ENCODE results near the gene FHIT.

Gene FHIT

DNA sequence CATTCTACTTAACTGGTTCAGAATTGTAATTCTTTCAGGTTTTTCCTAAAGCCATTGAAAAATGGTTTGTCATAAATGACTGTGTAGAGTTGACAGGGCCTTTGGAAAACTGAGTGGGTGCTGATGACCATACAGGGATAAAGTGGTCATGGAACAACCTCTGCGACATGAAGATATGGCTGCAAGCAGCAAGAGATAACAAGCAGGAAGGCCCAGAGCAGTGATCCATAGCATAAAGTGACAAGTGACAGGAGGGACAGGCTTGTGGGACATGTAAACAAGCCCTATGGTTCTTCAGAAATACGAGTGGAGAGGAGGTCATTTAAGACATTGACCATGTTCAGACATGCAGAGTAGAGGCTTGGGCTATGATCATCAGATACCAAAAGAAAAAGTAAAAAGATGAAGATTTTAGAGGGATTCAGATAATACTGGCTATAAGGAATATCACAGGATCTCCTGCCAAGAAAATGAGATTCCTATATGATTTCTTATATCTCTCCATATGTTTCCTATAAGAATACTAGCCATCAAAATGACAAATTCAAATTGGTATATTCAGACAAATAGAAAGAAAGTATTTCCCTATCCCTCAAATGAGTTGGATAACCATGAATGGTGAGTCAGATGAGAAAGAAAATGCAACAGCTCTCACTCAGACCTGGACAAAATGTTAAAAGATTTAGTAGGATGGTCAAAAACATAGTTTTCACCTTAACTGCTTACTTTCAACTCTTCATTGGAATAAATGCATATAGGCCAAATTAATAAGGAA, 1373.8 kb downstream of the FHIT start:
- DNase-seq (ENCODE audit: extremely low read depth in 1 of 2, low read depth in 1 of 2): no peak

- no peak for DNase-seq (ENCODE audit: extremely low read depth in 1 of 2, low read depth in 1 of 2)
Measured at GRCh38 chr3:59876533-59877062, 1374.7 kb downstream of the FHIT start.

DNA sequence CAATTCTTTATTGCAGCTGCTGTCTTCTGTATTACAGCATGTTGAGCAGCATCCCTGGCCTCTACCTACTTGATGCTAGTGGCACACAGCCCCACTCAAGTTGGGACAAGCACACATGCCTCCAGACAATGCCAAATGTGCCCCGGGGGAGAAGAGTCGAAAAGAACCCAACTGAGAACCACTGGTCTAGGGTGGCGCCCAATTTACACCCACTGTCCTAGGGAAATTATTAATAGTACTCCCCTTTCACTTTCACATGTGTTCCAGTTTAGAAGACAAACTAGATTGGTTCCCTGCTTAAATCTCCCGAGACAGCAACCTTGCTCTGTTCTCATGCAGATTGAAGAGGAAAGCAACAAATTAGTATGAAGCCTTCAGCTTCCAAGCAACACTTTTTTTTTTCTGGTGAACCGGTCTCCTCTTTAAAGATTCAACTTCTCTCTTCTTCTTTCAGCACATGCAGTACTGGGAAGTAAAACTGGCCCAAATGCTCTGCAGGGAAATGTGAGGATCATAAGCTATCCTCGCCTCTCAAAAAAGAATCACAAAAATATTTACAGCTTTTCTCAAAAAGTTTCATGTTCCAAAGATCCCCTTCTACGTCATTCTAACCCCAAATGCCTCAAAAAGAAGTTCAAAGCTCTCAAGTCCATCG, 1377.5 kb downstream of the FHIT start:
- no peak for DNase-seq (ENCODE audit: extremely low read depth in 1 of 2, low read depth in 1 of 2)

- DNase-seq (ENCODE audit: extremely low read depth in 1 of 2, low read depth in 1 of 2): no peak
Measured at GRCh38 chr3:59872128-59872527, 1379.1 kb downstream of the FHIT start.

DNA sequence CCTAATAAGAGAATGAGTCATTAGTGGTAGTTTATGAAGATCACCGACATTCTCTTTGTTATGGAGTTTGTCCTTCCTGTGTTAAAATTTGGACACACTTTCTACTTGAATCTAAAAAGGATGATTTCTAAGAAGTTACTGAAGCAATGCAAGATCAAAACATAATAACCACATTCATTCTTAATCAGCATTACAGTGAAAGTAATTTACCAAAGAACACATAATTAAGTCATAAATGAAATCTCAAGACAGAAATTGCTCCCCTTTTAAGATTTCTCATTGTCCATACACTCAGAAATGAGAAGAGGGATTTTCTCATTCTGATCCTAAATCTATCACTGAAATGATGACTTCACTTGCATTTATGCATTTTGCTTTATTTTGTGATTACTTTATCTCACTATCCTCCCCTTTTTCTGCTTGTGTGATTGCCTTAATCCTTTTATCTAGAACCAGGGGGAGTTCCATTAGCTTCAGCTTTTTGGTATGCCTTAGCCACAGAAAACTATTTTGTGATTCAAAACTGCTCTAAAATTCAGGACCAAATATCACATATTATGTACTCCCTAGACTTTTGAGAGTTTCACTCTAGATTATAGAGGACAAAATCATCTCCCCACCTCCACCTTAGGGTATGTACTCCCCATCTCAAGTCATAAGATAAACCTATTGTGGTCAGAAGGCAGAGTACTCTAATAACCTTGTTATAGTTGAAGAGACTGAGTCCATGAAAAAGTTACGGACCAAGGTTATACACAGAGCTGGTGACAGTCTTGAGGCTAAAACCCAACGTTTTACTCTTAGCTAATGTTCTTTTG, 1383.9 kb downstream of the FHIT start:
- no peak for DNase-seq (ENCODE audit: extremely low read depth in 1 of 2, low read depth in 1 of 2)

DNA sequence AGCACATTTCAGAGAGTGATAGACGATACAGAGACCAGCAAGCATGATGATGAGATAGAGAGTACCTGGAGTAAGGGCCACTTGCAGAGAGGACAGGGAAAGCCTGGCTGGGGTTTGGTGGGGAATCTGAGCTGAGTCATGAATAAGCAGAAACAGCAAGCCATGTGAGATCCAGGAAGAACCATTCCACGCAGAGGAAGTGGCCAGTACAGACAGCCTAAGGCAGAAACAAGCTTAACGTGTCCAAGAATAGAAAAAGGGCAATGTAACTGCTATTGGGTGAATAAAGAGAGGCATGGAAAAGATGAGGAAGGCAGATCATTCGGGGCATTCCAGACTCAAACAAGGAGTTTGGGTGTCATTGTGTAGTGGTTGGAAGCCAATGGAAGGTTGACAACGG, 1385.2 kb downstream of the FHIT start:
- no peak for DNase-seq (ENCODE audit: extremely low read depth in 1 of 2, low read depth in 1 of 2)

- no peak for DNase-seq (ENCODE audit: extremely low read depth in 1 of 2, low read depth in 1 of 2)
Measured at GRCh38 chr3:59865351-59865750, 1385.9 kb downstream of the FHIT start.

DNA sequence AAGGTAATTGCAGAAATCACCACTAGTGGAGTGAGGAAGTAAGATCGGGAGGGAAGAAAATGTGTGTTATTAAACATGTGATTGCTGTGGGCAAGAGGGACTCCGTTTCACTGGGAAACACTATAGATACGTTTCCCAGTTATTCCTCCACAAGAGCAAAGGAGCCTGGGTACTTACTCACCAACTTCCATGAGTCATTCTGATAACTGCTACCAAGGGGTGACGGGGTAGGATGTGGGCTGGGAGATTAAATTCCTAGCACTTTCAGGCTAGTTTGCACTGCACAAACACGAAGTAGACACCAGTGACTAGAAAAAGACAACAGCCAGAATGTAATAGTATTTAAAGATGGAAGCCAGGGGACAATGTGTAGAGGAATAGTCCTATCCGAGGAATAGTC, 1388.6 kb downstream of the FHIT start:
- DNase-seq (ENCODE audit: extremely low read depth in 1 of 2, low read depth in 1 of 2): no peak

GRCh38 chr3:59857589-59858346, 1393.5 kb downstream of the FHIT start:
- peak; percentile 37 to 51 for DNase-seq (ENCODE audit: extremely low read depth in 1 of 2, low read depth in 1 of 2)

DNA sequence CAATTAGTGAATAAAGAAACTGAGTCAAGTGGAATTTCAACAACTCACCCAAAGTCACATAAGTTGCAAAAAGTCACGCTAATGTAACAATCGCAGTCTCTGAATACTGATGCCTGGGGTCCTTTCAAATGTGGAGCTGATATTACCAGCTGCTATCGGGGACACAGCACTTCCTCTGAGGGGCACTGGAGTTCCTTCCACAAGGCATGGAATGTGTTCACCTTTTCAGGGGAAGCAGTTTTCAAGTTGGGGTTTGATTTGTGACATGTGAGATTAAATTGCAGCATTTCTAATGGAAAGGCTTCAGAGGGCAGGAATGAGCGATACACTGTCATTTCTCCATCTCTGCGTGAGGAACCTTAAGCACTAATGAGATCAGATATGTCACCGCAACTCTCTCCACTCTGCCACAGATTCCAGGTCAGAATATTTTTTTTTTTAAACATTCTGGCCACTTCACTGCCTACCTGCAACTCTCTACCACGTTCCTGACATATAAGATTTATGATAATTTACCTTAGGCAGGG, 1394.3 kb downstream of the FHIT start:
- no peak for DNase-seq (ENCODE audit: extremely low read depth in 1 of 2, low read depth in 1 of 2)

- no peak for DNase-seq (ENCODE audit: extremely low read depth in 1 of 2, low read depth in 1 of 2)
Measured at GRCh38 chr3:59854061-59854709, 1397.1 kb downstream of the FHIT start.

- DNase-seq (ENCODE audit: extremely low read depth in 1 of 2, low read depth in 1 of 2): no peak
Measured at GRCh38 chr3:59850417-59850816, 1400.8 kb downstream of the FHIT start.

- no peak for DNase-seq (ENCODE audit: extremely low read depth in 1 of 2, low read depth in 1 of 2)
Measured at GRCh38 chr3:59845386-59845785, 1405.9 kb downstream of the FHIT start.

GRCh38 chr3:59843821-59844220, 1407.4 kb downstream of the FHIT start:
- DNase-seq (ENCODE audit: extremely low read depth in 1 of 2, low read depth in 1 of 2): no peak

GRCh38 chr3:59839810-59840515, 1411.3 kb downstream of the FHIT start:
- DNase-seq (ENCODE audit: extremely low read depth in 1 of 2, low read depth in 1 of 2): peak in 1 of 2 donors; percentile 31

DNA sequence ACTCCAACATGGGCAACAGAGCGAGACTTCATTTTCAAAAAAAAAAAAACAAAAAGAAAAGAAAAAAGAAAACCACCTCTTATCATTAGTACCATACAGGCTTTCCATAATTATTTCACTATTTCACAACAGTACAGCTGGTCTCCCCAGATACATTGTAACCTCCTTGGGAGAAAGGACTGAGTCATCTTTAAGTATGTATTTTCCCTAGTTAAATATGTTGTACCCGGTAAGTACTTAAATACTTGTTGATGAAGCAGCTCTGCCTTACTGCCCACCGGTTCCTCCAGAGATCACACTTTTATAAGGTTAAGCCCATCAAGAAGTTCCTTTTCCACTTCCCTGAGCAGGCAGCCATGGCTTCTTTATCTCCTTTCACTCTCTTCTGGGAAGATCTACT, 1412.0 kb downstream of the FHIT start:
- DNase-seq (ENCODE audit: extremely low read depth in 1 of 2, low read depth in 1 of 2): no peak

DNA sequence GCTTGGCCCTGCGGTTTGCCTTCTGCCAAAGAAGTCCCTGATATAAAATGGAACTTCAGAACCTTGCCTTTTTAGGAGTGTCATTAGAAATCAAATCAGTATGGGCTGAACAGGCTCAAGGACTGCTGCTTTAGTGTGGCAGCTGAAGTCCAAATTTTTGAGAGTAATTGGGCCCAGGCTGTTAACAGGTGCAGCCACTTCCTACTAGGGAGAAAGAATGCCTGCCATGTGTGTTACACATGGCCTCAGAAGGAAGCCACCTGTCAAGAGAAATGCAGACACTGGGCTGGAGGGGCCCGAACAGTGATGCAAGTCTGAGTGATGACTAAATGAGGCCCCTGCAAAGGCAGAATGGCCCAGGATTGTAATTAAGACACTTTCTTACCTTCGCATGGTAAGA, 1414.7 kb downstream of the FHIT start:
- no peak for DNase-seq (ENCODE audit: extremely low read depth in 1 of 2, low read depth in 1 of 2)

DNA sequence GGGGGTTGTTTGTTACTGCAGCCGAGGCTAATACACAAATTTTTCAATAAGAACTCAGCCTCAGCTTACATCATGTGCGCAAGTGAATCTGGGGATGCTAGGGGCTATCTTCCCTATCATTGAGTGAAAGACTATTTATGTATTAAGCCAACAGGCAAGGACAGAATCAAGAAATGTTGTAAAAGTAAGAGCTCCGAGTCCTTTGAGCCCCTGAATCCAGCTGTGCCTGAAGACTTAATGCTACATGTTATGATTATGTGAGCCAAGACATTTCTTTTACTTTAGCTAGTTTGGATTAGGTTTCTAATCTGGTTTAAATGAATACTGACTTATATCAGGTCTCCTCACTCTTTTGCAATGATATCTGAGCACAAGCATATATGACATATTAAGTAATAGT, 1418.5 kb downstream of the FHIT start:
- DNase-seq (ENCODE audit: extremely low read depth in 1 of 2, low read depth in 1 of 2): no peak

DNA sequence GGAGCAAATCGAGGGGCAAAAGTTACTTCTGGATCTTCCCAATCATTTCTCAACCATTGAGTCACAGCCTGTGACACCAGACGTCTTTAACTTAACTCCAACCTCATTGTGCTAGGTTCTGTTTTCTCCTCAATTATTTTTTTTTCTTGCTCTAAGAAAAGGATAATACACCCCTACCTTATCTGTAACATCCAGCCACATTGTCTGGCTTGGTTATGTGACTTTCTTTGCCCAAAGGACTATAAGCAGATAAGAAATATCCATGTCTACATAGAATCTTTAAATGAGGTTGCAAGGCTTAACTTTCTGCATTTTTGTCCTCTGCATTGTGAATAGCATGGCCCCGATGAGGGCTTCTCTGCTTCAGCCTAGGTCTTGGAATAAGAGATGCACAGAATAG, 1419.0 kb downstream of the FHIT start:
- no peak for DNase-seq (ENCODE audit: extremely low read depth in 1 of 2, low read depth in 1 of 2)

Data from stimulated activated CD8-positive, alpha-beta memory T cell treated with anti-CD3 and anti-CD28 coated beads, Interleukin-7, amount 100 ng/mL, for 48 hours (primary cell).